H1 (cell line): ENCODE data around the gene BECN2. TPM values are rescaled to one million over a fixed set of nuclear protein-coding genes. Genes with fewer than 3 reads are reported as not detected.

ENCODE experiments used
- CTCF ChIA-PET: fragments of 300-600 bp; sonication (Branson Sonifier 250); formaldehyde crosslinking; loops from one replicate; lab custom pipeline; 2021; ENCODE audit not compliant: partially characterized antibody; lab: Charles Lee
- POLR2A ChIA-PET: fragments of 300-600 bp; sonication (Branson Sonifier 250); formaldehyde crosslinking; loops from one replicate; lab custom pipeline; 2021; ENCODE audit warnings: inconsistent platforms; ENCODE audit not compliant: partially characterized antibody; lab: Charles Lee
- DNase-seq, 2 experiments: peaks; one replicate each; pipeline versions ENCODE4 v3.0.0 to v3.0.0-alpha.2; 2010 to 2022; ENCODE audit warnings: low spot score in 2 of 2, low read depth in 1 of 2, mixed read lengths in 1 of 2
- FAIRE-seq: peaks from 2 replicates; lab custom pipeline; 2011; peaks lifted over from hg19 to GRCh38; lab: Jason Lieb, UNC
- H2AFZ ChIP-seq: 2 replicates; pipeline ENCODE4 v1.8.1; 2012; ENCODE audit warnings: low read length, inconsistent platforms
- H2AK5ac ChIP-seq: 2 replicates; pipeline ENCODE4 v1.6.1; 2013; ENCODE audit warnings: low read depth, low read length
- H2BK120ac ChIP-seq: replicated peaks from 2 replicates; pipeline ENCODE3; 2013; ENCODE audit warnings: low read depth, low read length, inconsistent platforms
- H2BK12ac ChIP-seq: 2 replicates; pipeline ENCODE4 v1.6.1; 2013; ENCODE audit warnings: low read depth, low read length
- H2BK15ac ChIP-seq: 2 replicates; pipeline ENCODE4 v1.6.1; 2013; ENCODE audit warnings: low read length
- H2BK20ac ChIP-seq: 2 replicates; pipeline ENCODE4 v1.6.1; 2013; ENCODE audit warnings: low read length
- H2BK5ac ChIP-seq: 2 replicates; pipeline ENCODE4 v1.6.1; 2013; ENCODE audit warnings: low read depth, low read length
- H3K14ac ChIP-seq: 2 replicates; pipeline ENCODE4 v1.6.1; 2013; ENCODE audit warnings: inconsistent platforms; ENCODE audit not compliant: insufficient read length
- H3K18ac ChIP-seq: 2 replicates; pipeline ENCODE4 v1.6.1; 2013; ENCODE audit warnings: low read length; ENCODE audit errors: extremely low read depth
- H3K23ac ChIP-seq: 2 replicates; pipeline ENCODE4 v1.6.1; 2013; ENCODE audit warnings: inconsistent platforms; ENCODE audit not compliant: insufficient read length
- H3K23me2 ChIP-seq: 2 replicates; pipeline ENCODE4 v1.6.1; 2013; ENCODE audit warnings: low read depth, low read length
- H3K27ac ChIP-seq: 2 replicates; pipeline ENCODE4 v1.6.1; 2011; ENCODE audit warnings: low read depth, low read length, inconsistent platforms
- H3K27me3 ChIP-seq, 4 experiments: replicated peaks in 1 of 4; 1 replicate in 1 of 4; 2 replicates in 3 of 4; pipeline versions ENCODE4 v1.6.1 to v1.8.1; 2011 to 2013; ENCODE audit warnings: low read length in 3 of 4, mild to moderate bottlenecking in 3 of 4, inconsistent platforms in 2 of 4, mixed read lengths in 2 of 4, moderate library complexity in 1 of 4; ENCODE audit not compliant: control insufficient read depth in 3 of 4, insufficient read depth in 3 of 4; ENCODE audit errors: extremely low read depth in 1 of 4
- H3K36me3 ChIP-seq, 4 experiments: 2 replicates each; pipeline versions ENCODE4 v1.6.1 to v1.8.1; 2011 to 2013; ENCODE audit warnings: mild to moderate bottlenecking in 4 of 4, low read length in 3 of 4, moderate library complexity in 2 of 4, control low read depth in 1 of 4, inconsistent platforms in 1 of 4; ENCODE audit not compliant: insufficient read depth in 4 of 4, control insufficient read depth in 2 of 4
- H3K4ac ChIP-seq: replicated peaks from 2 replicates; pipeline ENCODE3; 2013; ENCODE audit warnings: low read length, low read depth, mixed read lengths, inconsistent platforms; ENCODE audit not compliant: insufficient read length
- H3K4me1 ChIP-seq, 4 experiments: replicated peaks in 1 of 4; 1 replicate in 1 of 4; 2 replicates in 3 of 4; pipeline versions ENCODE4 v1.6.1 to v1.8.1; 2011 to 2013; ENCODE audit warnings: low read length in 3 of 4, inconsistent platforms in 2 of 4, mixed read lengths in 1 of 4; ENCODE audit not compliant: insufficient read depth in 4 of 4, control insufficient read depth in 3 of 4
- H3K4me2 ChIP-seq, 2 experiments: 2 replicates each; pipeline versions ENCODE4 v1.6.1 to v1.8.1; 2011 to 2013; ENCODE audit warnings: low read depth in 2 of 2, low read length in 2 of 2, control low read depth in 1 of 2, inconsistent platforms in 1 of 2, mild to moderate bottlenecking in 1 of 2; ENCODE audit not compliant: insufficient read depth in 1 of 2
- H3K4me3 ChIP-seq, 4 experiments: fragments of 200-600, 300-600 bp in 1 of 4; sonication (generic), shearing (Covaris generic), sonication (Bioruptor Twin) in 1 of 4; 2 replicates each; pipeline versions ENCODE4 v1.5.1 to v1.8.1; 2011 to 2016; ENCODE audit warnings: low read length in 4 of 4, low read depth in 3 of 4, control low read depth in 2 of 4, inconsistent platforms in 2 of 4, mild to moderate bottlenecking in 2 of 4, mixed read lengths in 1 of 4, moderate library complexity in 1 of 4; ENCODE audit not compliant: insufficient read depth in 2 of 4; ENCODE audit errors: extremely low read depth in 1 of 4
- H3K56ac ChIP-seq: replicated peaks from 2 replicates; pipeline ENCODE3; 2013; ENCODE audit warnings: low read depth, mild to moderate bottlenecking, mixed read lengths, low read length, inconsistent platforms; ENCODE audit not compliant: insufficient read length
- H3K79me1 ChIP-seq: 2 replicates; pipeline ENCODE4 v1.6.1; 2013; ENCODE audit warnings: low read depth, low read length, control low read depth
- H3K79me2 ChIP-seq, 2 experiments: 2 replicates each; pipeline versions ENCODE4 v1.6.1 to v1.8.1; 2012 to 2013; ENCODE audit warnings: low read length in 2 of 2, mild to moderate bottlenecking in 2 of 2, inconsistent platforms in 1 of 2; ENCODE audit not compliant: insufficient read depth in 2 of 2, control insufficient read depth in 1 of 2
- H3K9ac ChIP-seq, 4 experiments: replicated peaks in 1 of 4; 1 replicate in 1 of 4; 2 replicates in 3 of 4; pipeline versions ENCODE4 v1.6.1 to v1.8.1; 2011 to 2013; ENCODE audit warnings: low read depth in 3 of 4, low read length in 3 of 4, control low read depth in 2 of 4, mild to moderate bottlenecking in 2 of 4, moderate library complexity in 2 of 4, inconsistent platforms in 1 of 4; ENCODE audit errors: extremely low read depth in 1 of 4
- H3K9me3 ChIP-seq, 2 experiments: 2 replicates each; pipeline versions ENCODE4 v1.6.1 to v1.8.1; 2012 to 2013; ENCODE audit warnings: mild to moderate bottlenecking in 2 of 2, moderate library complexity in 2 of 2, control low read depth in 1 of 2, inconsistent platforms in 1 of 2, low read depth in 1 of 2, low read length in 1 of 2, mixed read lengths in 1 of 2; ENCODE audit not compliant: insufficient read depth in 2 of 2
- H4K20me1 ChIP-seq, 2 experiments: replicated peaks in 1 of 2; 2 replicates each; pipeline versions ENCODE3 to v1.8.1; 2011 to 2013; ENCODE audit warnings: inconsistent platforms in 2 of 2, low read length in 2 of 2, mild to moderate bottlenecking in 1 of 2; ENCODE audit not compliant: insufficient read depth in 2 of 2, control insufficient read depth in 1 of 2
- H4K5ac ChIP-seq: 2 replicates; pipeline ENCODE4 v1.6.1; 2013; ENCODE audit warnings: low read length, low read depth, mixed read lengths, inconsistent platforms; ENCODE audit not compliant: insufficient read length
- H4K8ac ChIP-seq: 2 replicates; pipeline ENCODE4 v1.8.0; 2013; ENCODE audit warnings: mild to moderate bottlenecking, moderate library complexity, low read length, inconsistent platforms; ENCODE audit not compliant: insufficient read depth; ENCODE audit errors: extremely low read depth
- H4K91ac ChIP-seq: replicated peaks from 2 replicates; pipeline ENCODE3; 2013; ENCODE audit warnings: low read length, mixed read lengths, inconsistent platforms; ENCODE audit not compliant: insufficient read length
- CTBP2 ChIP-seq: IDR thresholded peaks from 2 replicates; pipeline ENCODE4 v1.7.0; 2011; ENCODE audit warnings: borderline replicate concordance, mild to moderate bottlenecking, moderate library complexity, mixed read lengths, low read length; ENCODE audit not compliant: insufficient read depth, insufficient read length
- CTCF ChIP-seq, 3 experiments: IDR thresholded peaks; 1 replicate in 2 of 3; 2 replicates in 1 of 3; pipeline versions ENCODE4 v1.5.1 to v1.6.1; 2011; ENCODE audit warnings: low read length in 3 of 3, mild to moderate bottlenecking in 3 of 3, inconsistent platforms in 2 of 3, low read depth in 1 of 3, moderate library complexity in 1 of 3; ENCODE audit not compliant: insufficient read depth in 1 of 3; ENCODE audit errors: control extremely low read depth in 1 of 3
- MAFK ChIP-seq: IDR thresholded peaks from 2 replicates; pipeline ENCODE4 v1.6.1; 2012; ENCODE audit warnings: low read depth, mild to moderate bottlenecking, improper control_type of control experiment, low read length
- PHF8 ChIP-seq: fragments of 200-600 bp; sonication (generic); conservative IDR thresholded peaks from 2 replicates; pipeline ENCODE4 v1.7.1; 2012; ENCODE audit warnings: low read depth, mild to moderate bottlenecking, inconsistent platforms, low read length, moderate library complexity
- POU5F1 ChIP-seq: IDR thresholded peaks from 2 replicates; pipeline ENCODE4 v1.6.1; 2011; ENCODE audit warnings: low read depth, mild to moderate bottlenecking, low read length, moderate library complexity
- RAD21 ChIP-seq, 2 experiments: IDR thresholded peaks in 1 of 2; conservative IDR thresholded peaks in 1 of 2; 2 replicates each; pipeline ENCODE4 v1.6.1; 2011; ENCODE audit warnings: low read depth in 2 of 2, low read length in 2 of 2, improper control_type of control experiment in 1 of 2, inconsistent platforms in 1 of 2, mild to moderate bottlenecking in 1 of 2, moderate library complexity in 1 of 2
- SIRT6 ChIP-seq: IDR thresholded peaks from one replicate; pipeline ENCODE4 v1.7.1; 2012; ENCODE audit warnings: low read length, inconsistent platforms
- SIX5 ChIP-seq: IDR thresholded peaks from 2 replicates; pipeline ENCODE4 v1.6.1; 2011; ENCODE audit warnings: mild to moderate bottlenecking, low read depth, low read length
- TBP ChIP-seq: IDR thresholded peaks from 2 replicates; pipeline ENCODE4 v1.6.1; 2011; ENCODE audit warnings: low read depth, low read length, improper control_type of control experiment
- WGBS, 2 experiments: shearing (Covaris generic) in 1 of 2; methylation state at CpG; one replicate each; pipeline versions ENCODE4 v1.1.6 to v1.1.7; 2013 to 2015; ENCODE audit warnings: low lambda C conversion rate in 2 of 2, mixed read lengths in 2 of 2, inconsistent platforms in 1 of 2, low coverage in 1 of 2, missing lambda C conversion rate in 1 of 2; ENCODE audit not compliant: insufficient replicate concordance in 2 of 2, insufficient coverage in 1 of 2, insufficient read length in 1 of 2; ENCODE audit errors: extremely low coverage in 1 of 2, missing lambda C conversion rate in 1 of 2; 5-methylcytosine and 5-hydroxymethylcytosine counted together
- polyA plus RNA-seq, 7 experiments: library from polyadenylated mRNA; depleted of rRNA in 3 of 7; stranded (reverse) in 5 of 7; unstranded in 2 of 7; fragments of >200 nt in 5 of 7; fragments of 200-250 nt in 2 of 7; gene quantifications; 1 replicate in 5 of 7; 2 replicates in 1 of 7; 4 replicates in 1 of 7; pipeline versions ENCODE4 v1.2.1 to v1.2.3, GENCODE V29; 2011 to 2013; ENCODE audit warnings: missing spikeins in 2 of 7, mixed read lengths in 2 of 7
- total RNA-seq: library from RNA; stranded (reverse); fragmentation: NEBNext Ultra II Directional; extraction: Animal tissue kit (Norgen Biotek cat#: 25700); gene quantifications from 2 replicates; pipeline ENCODE4 v1.2.1, GENCODE V29; 2021

BECN2 gene
- total and polyA plus RNA-seq, 2 of the 8 experiments (the other 6 are each of a cell fraction or from before 2014, with no cell fraction given) = not detected

DNA sequence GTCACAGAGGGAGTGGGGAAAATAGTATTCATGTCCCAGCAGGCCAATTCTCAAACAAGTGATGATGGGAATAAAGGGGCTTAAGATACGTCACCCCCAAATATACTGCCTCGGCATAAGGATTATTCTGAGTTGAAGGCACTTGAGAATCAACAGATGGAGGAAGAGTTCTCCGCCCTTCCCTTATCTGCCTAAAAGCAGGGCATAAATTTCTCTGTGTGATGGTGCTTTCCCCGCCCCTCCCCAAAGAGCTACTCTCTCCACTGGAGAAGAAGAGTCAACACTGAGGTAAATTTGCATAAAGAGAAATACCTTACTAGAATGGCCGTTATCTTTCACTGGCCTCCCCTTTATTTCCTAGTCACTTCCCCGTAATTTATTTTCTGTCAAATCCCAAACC, 18.7 kb downstream of the BECN2 start:
- H3K9ac ChIP-seq = no peak overlapping the region
- H3K23ac ChIP-seq = no peak overlapping the region
- no peak overlapping the region for H4K91ac ChIP-seq
- POLR2A ChIA-PET = no interaction called here
- H4K20me1 ChIP-seq = no peaks in the 10 kb centered on the region
- no peak overlapping the region for H2BK12ac ChIP-seq
- H4K5ac ChIP-seq = no peak overlapping the region
- H4K8ac ChIP-seq = no peak overlapping the region
- TF ChIP-seq CTBP2 (no peak), CTCF (IDR thresholded peaks at IDR 0.05; ENCODE audit: control extremely low read depth in 1 of 3, insufficient read depth in 1 of 3, low read depth in 1 of 3, low read length in 3 of 3) (no peak), SIX5 (no peak), POU5F1 (no peak), PHF8 (no peak), RAD21 (IDR thresholded peaks at IDR 0.05 in 1 of 2, conservative IDR thresholded peaks at IDR 0.05 in 1 of 2; ENCODE audit: low read depth in 2 of 2, low read length in 2 of 2) (no peak), TBP (no peak), MAFK (no peak), SIRT6 (no peak)
- H3K4me3 ChIP-seq = no peak overlapping the region
- no peaks in the 10 kb centered on the region for H3K79me2 ChIP-seq
- FAIRE-seq (no peak), DNase-seq (no peak)
- H2AK5ac ChIP-seq = no peak overlapping the region
- H3K27ac ChIP-seq = no peak overlapping the region
- H2BK15ac ChIP-seq = no peak overlapping the region
- H3K4ac ChIP-seq = no peak overlapping the region
- no peaks in the 10 kb centered on the region for H3K36me3 ChIP-seq
- no peaks in the 10 kb centered on the region for H3K27me3 ChIP-seq
- peak overlapping the region; percentile 35; the same call in 1 of the 2 replicates for H2AFZ ChIP-seq
- H2BK120ac ChIP-seq = no peak overlapping the region
- H2BK5ac ChIP-seq = no peak overlapping the region
- H3K18ac ChIP-seq = no peak overlapping the region
- CTCF ChIA-PET = interaction anchor here (1.0 to 2.6 kb wide), 2 partner anchors 10 to 16 kb away, joined by 3 to 20 read pairs; no protein-coding TSS in a partner anchor
- H3K56ac ChIP-seq = no peak overlapping the region
- no peaks in the 10 kb centered on the region for H3K9me3 ChIP-seq
- no peaks in the 10 kb centered on the region for H3K23me2 ChIP-seq
- no peaks in the 10 kb centered on the region for H3K79me1 ChIP-seq
- H3K4me2 ChIP-seq = no peak overlapping the region
- H2BK20ac ChIP-seq = no peak overlapping the region
- no peak overlapping the region for H3K14ac ChIP-seq
- WGBS, 2 experiments = 87% methylated on average over 6 of the region's 6 CpGs; no CpG with 5 or more reads in 1 of the 2 experiments
- H3K4me1 ChIP-seq = no peaks in the 10 kb centered on the region
